ENCODE measurements around the gene AATK. TPM values are rescaled to one million over a fixed set of nuclear protein-coding genes. Genes with fewer than 3 reads are reported as not detected.

Gene AATK
- polyA plus RNA-seq, 1 donor (not counting 4 experiments of a cell fraction or from before 2014, with no cell fraction given): 0.16 TPM

DNA sequence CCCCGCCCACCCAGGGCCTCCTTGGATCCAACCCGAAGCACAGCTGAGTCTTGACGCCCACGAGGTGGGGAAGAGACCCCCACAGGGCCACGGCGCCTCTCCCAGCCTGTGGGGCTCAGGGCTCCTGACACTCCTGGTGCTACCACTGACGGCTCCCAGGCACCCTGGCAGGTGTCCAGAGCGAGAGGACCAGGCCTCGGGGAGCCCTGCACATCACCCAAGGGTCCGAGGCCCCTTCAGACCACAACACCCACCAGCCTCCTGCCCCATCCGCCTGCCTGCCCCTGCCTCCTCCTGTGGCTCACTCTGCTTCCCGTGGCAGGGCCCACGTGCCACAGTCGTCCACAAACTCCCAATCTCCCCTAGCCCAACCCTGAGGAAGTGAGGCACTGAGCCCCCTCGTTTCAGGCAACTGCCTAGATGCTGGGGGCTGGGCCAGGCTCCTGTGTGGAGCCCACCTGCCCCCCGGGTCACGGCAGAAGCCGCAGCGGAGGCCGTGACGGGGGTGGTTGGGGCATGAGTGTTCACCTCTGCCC, 28.3 kb upstream of the AATK start:
- Histone ChIP-seq H3K79me2 (ENCODE audit: control insufficient read depth, insufficient read depth, low read length) (no peaks in the 10 kb centered on the region), H3K4me3 (ENCODE audit: control insufficient read depth in 2 of 3, extremely low read depth in 1 of 3, insufficient read depth in 2 of 3, low read depth in 1 of 3, low read length in 3 of 3) (no peak overlapping the region), H3K9me1 (ENCODE audit: control insufficient read depth, extremely low read depth, insufficient read depth, low read length) (no peaks in the 10 kb centered on the region), H3K4me2 (ENCODE audit: control insufficient read depth, extremely low read depth, insufficient read depth, low read depth, low read length) (no peak overlapping the region), H3K36me3 (ENCODE audit: control insufficient read depth in 2 of 2, extremely low read depth in 1 of 2, insufficient read depth in 2 of 2, low read length in 2 of 2) (peaks cover 0 to 3% of the 10 kb centered on the region in 2 experiments), H2AFZ (ENCODE audit: control insufficient read depth, low read length) (no peak overlapping the region), H3K9me3 (ENCODE audit: control insufficient read depth, low read depth, low read length) (no peaks in the 10 kb centered on the region), H4K20me1 (ENCODE audit: control insufficient read depth, extremely low read depth, insufficient read depth, low read length) (no peaks in the 10 kb centered on the region), H3K27me3 (ENCODE audit: control insufficient read depth, extremely low read depth, insufficient read depth, low read length) (no peaks in the 10 kb centered on the region), H3K4me1 (ENCODE audit: control insufficient read depth, extremely low read depth, insufficient read depth, low read length) (no peaks in the 10 kb centered on the region), H3K9ac (ENCODE audit: control insufficient read depth, extremely low read depth, insufficient read depth, low read length) (no peak overlapping the region), H3K27ac (ENCODE audit: control insufficient read depth, insufficient read depth, low read length) (no peak overlapping the region)
- TF ChIP-seq, protein P1, sequence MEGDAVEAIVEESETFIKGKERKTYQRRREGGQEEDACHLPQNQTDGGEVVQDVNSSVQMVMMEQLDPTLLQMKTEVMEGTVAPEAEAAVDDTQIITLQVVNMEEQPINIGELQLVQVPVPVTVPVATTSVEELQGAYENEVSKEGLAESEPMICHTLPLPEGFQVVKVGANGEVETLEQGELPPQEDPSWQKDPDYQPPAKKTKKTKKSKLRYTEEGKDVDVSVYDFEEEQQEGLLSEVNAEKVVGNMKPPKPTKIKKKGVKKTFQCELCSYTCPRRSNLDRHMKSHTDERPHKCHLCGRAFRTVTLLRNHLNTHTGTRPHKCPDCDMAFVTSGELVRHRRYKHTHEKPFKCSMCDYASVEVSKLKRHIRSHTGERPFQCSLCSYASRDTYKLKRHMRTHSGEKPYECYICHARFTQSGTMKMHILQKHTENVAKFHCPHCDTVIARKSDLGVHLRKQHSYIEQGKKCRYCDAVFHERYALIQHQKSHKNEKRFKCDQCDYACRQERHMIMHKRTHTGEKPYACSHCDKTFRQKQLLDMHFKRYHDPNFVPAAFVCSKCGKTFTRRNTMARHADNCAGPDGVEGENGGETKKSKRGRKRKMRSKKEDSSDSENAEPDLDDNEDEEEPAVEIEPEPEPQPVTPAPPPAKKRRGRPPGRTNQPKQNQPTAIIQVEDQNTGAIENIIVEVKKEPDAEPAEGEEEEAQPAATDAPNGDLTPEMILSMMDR (optimal IDR thresholded peaks at IDR 0.05 in 1 of 3, IDR thresholded peaks at IDR 0.05 in 1 of 3, conservative IDR thresholded peaks at IDR 0.05 in 1 of 3; ENCODE audit: extremely low read depth in 1 of 3, insufficient read depth in 2 of 3, low read length in 3 of 3): no peak
- TF ChIP-seq EZH2 (IDR thresholded peaks at IDR 0.05; ENCODE audit: low read length): no peak
- dilution Hi-C loops (cut with MboI; ENCODE audit: extremely low pct_ligation_motif_present, low sequenced_read_pairs): no loop called here
- FAIRE-seq (no peak), DNase-seq (ENCODE audit: low read depth, low spot score) (no peak)

DNA sequence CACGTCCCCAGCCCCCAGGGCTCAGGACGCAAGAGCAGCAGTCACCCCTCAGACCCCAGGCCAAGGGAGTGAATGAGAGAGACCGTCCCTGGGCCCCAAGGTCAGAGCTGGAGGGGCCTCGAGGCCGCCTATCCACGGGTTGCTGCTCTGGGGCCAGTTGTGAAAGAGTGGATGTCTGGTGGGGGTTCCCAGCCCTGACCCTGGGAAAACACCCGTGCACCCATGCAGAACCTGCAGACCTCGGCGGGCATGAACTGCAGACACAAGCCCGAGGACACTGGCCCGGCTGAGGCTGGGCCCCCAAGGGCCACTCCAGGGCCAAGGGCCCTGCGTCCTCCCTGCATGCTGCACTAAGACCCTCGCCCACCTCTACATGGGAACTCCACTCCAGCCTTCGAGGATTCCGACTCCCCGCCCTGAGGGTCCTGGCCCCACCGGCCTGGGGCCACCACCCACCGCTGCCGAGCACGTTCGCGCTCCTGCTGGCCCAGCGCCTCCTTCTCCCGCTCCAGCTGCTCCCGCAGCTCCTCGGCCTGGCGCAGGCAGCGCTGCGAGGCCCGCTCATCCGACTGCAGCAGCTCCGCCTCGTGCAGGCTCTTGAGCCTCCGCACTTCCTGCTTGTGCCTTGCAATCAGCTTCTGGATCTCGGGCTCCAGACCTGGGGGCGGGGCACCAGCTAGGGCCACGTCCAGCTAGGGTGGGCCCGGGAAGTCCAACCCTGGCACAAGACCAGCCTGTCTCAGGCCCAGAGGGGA, 27.6 kb upstream of the AATK start:
- TF ChIP-seq, protein P1 (optimal IDR thresholded peaks at IDR 0.05 in 1 of 3, IDR thresholded peaks at IDR 0.05 in 1 of 3, conservative IDR thresholded peaks at IDR 0.05 in 1 of 3; ENCODE audit: extremely low read depth in 1 of 3, insufficient read depth in 2 of 3, low read length in 3 of 3): no peak
- TF ChIP-seq EZH2 (IDR thresholded peaks at IDR 0.05; ENCODE audit: low read length): no peak
- Histone ChIP-seq H3K4me2 (ENCODE audit: control insufficient read depth, extremely low read depth, insufficient read depth, low read depth, low read length) (no peak overlapping the region), H3K4me3 (ENCODE audit: control insufficient read depth in 2 of 3, extremely low read depth in 1 of 3, insufficient read depth in 2 of 3, low read depth in 1 of 3, low read length in 3 of 3) (no peak overlapping the region), H3K27me3 (ENCODE audit: control insufficient read depth, extremely low read depth, insufficient read depth, low read length) (no peaks in the 10 kb centered on the region), H4K20me1 (ENCODE audit: control insufficient read depth, extremely low read depth, insufficient read depth, low read length) (no peaks in the 10 kb centered on the region), H3K9me3 (ENCODE audit: control insufficient read depth, low read depth, low read length) (no peaks in the 10 kb centered on the region), H3K79me2 (ENCODE audit: control insufficient read depth, insufficient read depth, low read length) (no peaks in the 10 kb centered on the region), H3K36me3 (ENCODE audit: control insufficient read depth in 2 of 2, extremely low read depth in 1 of 2, insufficient read depth in 2 of 2, low read length in 2 of 2) (peaks cover 0 to 3% of the 10 kb centered on the region in 2 experiments), H3K4me1 (ENCODE audit: control insufficient read depth, extremely low read depth, insufficient read depth, low read length) (no peaks in the 10 kb centered on the region), H3K9me1 (ENCODE audit: control insufficient read depth, extremely low read depth, insufficient read depth, low read length) (no peaks in the 10 kb centered on the region), H2AFZ (ENCODE audit: control insufficient read depth, low read length) (no peak overlapping the region), H3K9ac (ENCODE audit: control insufficient read depth, extremely low read depth, insufficient read depth, low read length) (no peak overlapping the region), H3K27ac (ENCODE audit: control insufficient read depth, insufficient read depth, low read length) (no peak overlapping the region)
- DNase-seq (ENCODE audit: low read depth, low spot score) (no peak), FAIRE-seq (no peak)
- dilution Hi-C loops (cut with MboI; ENCODE audit: extremely low pct_ligation_motif_present, low sequenced_read_pairs): no loop called here

Measured in keratinocyte (primary cell).